Lung (tissue), 12 donors: ENCODE data around the gene RNF225. TPM values are rescaled to one million over a fixed set of nuclear protein-coding genes. Genes with fewer than 3 reads are reported as not detected.

Experiments used
- ATAC-seq: fragments of 200-7000 bp; cut with Tn5 transposase; one replicate; pipeline ENCODE4 v1.9.1; 2020; ENCODE audit warnings: moderate number of reproducible peaks; ENCODE audit not compliant: insufficient read depth, low FRiP score
- DNase-seq, 3 donors: peaks; one replicate each; pipeline ENCODE4 v3.0.0-alpha.2; 2013 to 2017
- H3K27ac ChIP-seq, 2 donors: one replicate each; pipeline ENCODE4 v1.5.1; 2013; ENCODE audit warnings: mild to moderate bottlenecking in 2 of 2, moderate library complexity in 2 of 2, control low read depth in 1 of 2, inconsistent platforms in 1 of 2, low read depth in 1 of 2, low read length in 1 of 2
- H3K27me3 ChIP-seq, 3 donors: one replicate each; pipeline ENCODE4 v1.5.1; 2013; ENCODE audit warnings: low read length in 2 of 3; ENCODE audit not compliant: control insufficient read depth in 3 of 3, insufficient read depth in 3 of 3
- H3K36me3 ChIP-seq, 4 donors: one replicate each; pipeline ENCODE4 v1.5.1; 2013; ENCODE audit warnings: low read length in 4 of 4, mild to moderate bottlenecking in 1 of 4, moderate library complexity in 1 of 4; ENCODE audit not compliant: control insufficient read depth in 4 of 4, insufficient read depth in 4 of 4
- H3K4me1 ChIP-seq, 5 donors: one replicate each; pipeline ENCODE4 v1.5.1; 2013; ENCODE audit warnings: low read length in 5 of 5, mild to moderate bottlenecking in 2 of 5, moderate library complexity in 1 of 5; ENCODE audit not compliant: control insufficient read depth in 5 of 5, insufficient read depth in 5 of 5
- H3K4me3 ChIP-seq: one replicate; pipeline ENCODE4 v1.5.1; 2013; ENCODE audit warnings: mild to moderate bottlenecking, control low read depth, moderate library complexity
- H3K9ac ChIP-seq, 2 donors: one replicate each; pipeline ENCODE4 v1.5.1; 2013; ENCODE audit warnings: low read length in 2 of 2, control low read depth in 1 of 2; ENCODE audit not compliant: insufficient read depth in 1 of 2
- H3K9me3 ChIP-seq, 4 donors: one replicate each; pipeline ENCODE4 v1.5.1; 2013; ENCODE audit warnings: low read length in 3 of 4, mild to moderate bottlenecking in 1 of 4, moderate library complexity in 1 of 4; ENCODE audit not compliant: control insufficient read depth in 4 of 4, insufficient read depth in 3 of 4
- WGBS, 2 donors: extraction: QIAGEN DNeasy Blood & Tissue Kit; methylation state at CpG; one replicate each; pipeline ENCODE4 v1.1.7; 2013; 5-methylcytosine and 5-hydroxymethylcytosine counted together
- polyA plus RNA-seq, 2 donors: library from polyadenylated mRNA; stranded (reverse); fragments of 200-250 nt; gene quantifications; one replicate each; pipeline ENCODE4 v1.2.1, GENCODE V29; 2013
- total RNA-seq, 2 donors: library from RNA; depleted of rRNA in 1 of 2; stranded (reverse); fragments of >200 nt in 1 of 2; gene quantifications; one replicate each; pipeline ENCODE4 v1.2.1, GENCODE V29; 2014 to 2021
- TF ChIP-seq, protein P1 (sequence below): IDR thresholded peaks from 2 replicates; pipeline ENCODE4 v1.5.1; 2012; ENCODE audit warnings: mild to moderate bottlenecking; ENCODE audit errors: control extremely low read depth, extremely low read depth
- donor health status: control.
- donor health status: control.
- donor health status: Bipolar disorder and iron deficiency.
- donor health status: healthy.
- donor health status: DM: yes; HTN: yes; CAD: no.

The RNF225 gene
- total and polyA plus RNA-seq, 4 donors: 0.14 to 1.5 (median 0.26) TPM; not detected in 1

- 3 to 4% methylated on average over 34 of the region's 34 CpGs for WGBS, 2 donors
- Histone ChIP-seq H3K9ac (peak overlapping the region; percentile 15 to 25), H3K27me3 (no peaks in the 10 kb centered on the region), H3K9me3 (no peaks in the 10 kb centered on the region), H3K36me3 (peaks cover 0 to 3% (median 0%) of the 10 kb centered on the region in 4 donors), H3K4me1 (peaks cover 4 to 20% (median 13%) of the 10 kb centered on the region in 5 donors), H3K27ac (peak overlapping the region; percentile 92 to 96), H3K4me3 (peak overlapping the region; percentile 87)
- TF ChIP-seq, protein P1, sequence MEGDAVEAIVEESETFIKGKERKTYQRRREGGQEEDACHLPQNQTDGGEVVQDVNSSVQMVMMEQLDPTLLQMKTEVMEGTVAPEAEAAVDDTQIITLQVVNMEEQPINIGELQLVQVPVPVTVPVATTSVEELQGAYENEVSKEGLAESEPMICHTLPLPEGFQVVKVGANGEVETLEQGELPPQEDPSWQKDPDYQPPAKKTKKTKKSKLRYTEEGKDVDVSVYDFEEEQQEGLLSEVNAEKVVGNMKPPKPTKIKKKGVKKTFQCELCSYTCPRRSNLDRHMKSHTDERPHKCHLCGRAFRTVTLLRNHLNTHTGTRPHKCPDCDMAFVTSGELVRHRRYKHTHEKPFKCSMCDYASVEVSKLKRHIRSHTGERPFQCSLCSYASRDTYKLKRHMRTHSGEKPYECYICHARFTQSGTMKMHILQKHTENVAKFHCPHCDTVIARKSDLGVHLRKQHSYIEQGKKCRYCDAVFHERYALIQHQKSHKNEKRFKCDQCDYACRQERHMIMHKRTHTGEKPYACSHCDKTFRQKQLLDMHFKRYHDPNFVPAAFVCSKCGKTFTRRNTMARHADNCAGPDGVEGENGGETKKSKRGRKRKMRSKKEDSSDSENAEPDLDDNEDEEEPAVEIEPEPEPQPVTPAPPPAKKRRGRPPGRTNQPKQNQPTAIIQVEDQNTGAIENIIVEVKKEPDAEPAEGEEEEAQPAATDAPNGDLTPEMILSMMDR: no peak
- ATAC-seq (peak; percentile 11), DNase-seq (peak; percentile 39 to 53 (median 44))
Measured at GRCh38 chr19:58409010-58409790, 13.7 kb downstream of the RNF225 start.

DNA sequence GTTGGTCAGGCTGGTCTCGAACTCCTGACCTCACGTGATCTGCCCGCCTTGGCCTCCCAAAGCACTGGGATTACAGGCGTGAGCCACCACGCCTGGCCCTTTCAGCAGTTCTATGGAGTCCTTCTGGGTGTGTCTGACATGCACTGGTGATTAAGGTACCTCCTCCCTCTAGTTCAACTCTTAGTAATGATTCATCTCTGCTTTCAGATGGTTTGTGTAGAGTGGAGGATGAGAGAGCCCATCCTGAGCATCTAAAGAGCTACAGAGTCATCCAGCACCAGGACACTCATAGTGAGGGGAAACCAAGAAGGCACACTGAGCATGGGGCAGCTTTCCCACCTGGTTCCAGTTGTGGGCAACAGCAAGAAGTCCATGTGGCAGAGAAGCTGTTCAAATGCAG, 21.1 kb downstream of the RNF225 start:
- Histone ChIP-seq H3K27ac (no peak overlapping the region), H3K27me3 (no peaks in the 10 kb centered on the region), H3K36me3 (peaks cover 27 to 50% (median 39%) of the 10 kb centered on the region in 4 donors), H3K4me1 (no peaks in the 10 kb centered on the region), H3K9ac (no peak overlapping the region), H3K4me3 (no peak overlapping the region), H3K9me3 (peaks cover 0 to 13% (median 10%) of the 10 kb centered on the region in 4 donors)
- DNase-seq (no peak), ATAC-seq (no peak)
- 97 to 98% methylated on average over 5 of the region's 5 CpGs for WGBS, 2 donors
- TF ChIP-seq, protein P1: no peak

- Histone ChIP-seq H3K9ac (no peak overlapping the region), H3K4me1 (no peaks in the 10 kb centered on the region), H3K4me3 (no peak overlapping the region), H3K27ac (no peak overlapping the region), H3K36me3 (peaks cover 27 to 50% (median 39%) of the 10 kb centered on the region in 4 donors), H3K9me3 (peaks cover 0 to 13% (median 10%) of the 10 kb centered on the region in 4 donors), H3K27me3 (no peaks in the 10 kb centered on the region)
- no peak for ATAC-seq
- no peak for DNase-seq
- WGBS, 2 donors: 95 to 98% methylated on average over 7 of the region's 7 CpGs
- TF ChIP-seq, protein P1: no peak
Measured at GRCh38 chr19:58417071-58417470, 21.6 kb downstream of the RNF225 start.
